Transverse colon (tissue), 3 donors: ENCODE results near the gene RPL39.

Experiments used
- POLR2A ChIP-seq: fragments of 450-650 bp; IDR thresholded peaks from one replicate; pipeline ENCODE4 v1.6.1; 2016; ENCODE audit warnings: antibody characterized with exemption, mild to moderate bottlenecking, moderate library complexity
- TF ChIP-seq, protein P1 (sequence below), 5 experiments: fragments of 200-600 bp in 3 of 5; fragments of 450-650 bp in 2 of 5; sonication (generic) in 3 of 5; IDR thresholded peaks; 1 replicate in 2 of 5; 2 replicates in 3 of 5; pipeline ENCODE4 v1.5.1; 2016 to 2017; ENCODE audit warnings: antibody characterized with exemption in 5 of 5, inconsistent platforms in 3 of 5, mild to moderate bottlenecking in 2 of 5, moderate library complexity in 1 of 5

DNA sequence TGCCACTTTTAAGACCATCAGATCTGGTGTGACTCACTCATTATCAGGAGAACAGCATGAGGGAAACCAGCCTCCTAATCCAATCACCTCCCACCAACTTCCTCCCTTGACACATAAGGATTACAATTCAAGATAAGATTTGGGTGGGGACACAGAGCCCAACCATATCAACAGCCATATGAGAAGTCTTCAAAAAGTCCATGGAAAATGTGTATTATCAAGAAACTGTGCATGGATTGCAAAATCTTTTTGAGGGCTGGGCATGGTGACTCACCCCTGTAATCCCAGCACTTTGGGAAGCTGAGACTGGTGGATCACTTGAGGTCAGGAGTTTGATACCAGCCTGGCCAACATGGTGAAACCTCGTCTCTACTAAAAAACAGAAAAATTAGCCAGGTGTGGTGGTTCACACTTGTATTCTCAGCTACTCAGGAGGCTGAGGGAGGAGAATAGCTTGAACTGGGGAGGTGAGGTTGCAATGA, 17.8 kb upstream of the RPL39 start:
- TF ChIP-seq, protein P1, sequence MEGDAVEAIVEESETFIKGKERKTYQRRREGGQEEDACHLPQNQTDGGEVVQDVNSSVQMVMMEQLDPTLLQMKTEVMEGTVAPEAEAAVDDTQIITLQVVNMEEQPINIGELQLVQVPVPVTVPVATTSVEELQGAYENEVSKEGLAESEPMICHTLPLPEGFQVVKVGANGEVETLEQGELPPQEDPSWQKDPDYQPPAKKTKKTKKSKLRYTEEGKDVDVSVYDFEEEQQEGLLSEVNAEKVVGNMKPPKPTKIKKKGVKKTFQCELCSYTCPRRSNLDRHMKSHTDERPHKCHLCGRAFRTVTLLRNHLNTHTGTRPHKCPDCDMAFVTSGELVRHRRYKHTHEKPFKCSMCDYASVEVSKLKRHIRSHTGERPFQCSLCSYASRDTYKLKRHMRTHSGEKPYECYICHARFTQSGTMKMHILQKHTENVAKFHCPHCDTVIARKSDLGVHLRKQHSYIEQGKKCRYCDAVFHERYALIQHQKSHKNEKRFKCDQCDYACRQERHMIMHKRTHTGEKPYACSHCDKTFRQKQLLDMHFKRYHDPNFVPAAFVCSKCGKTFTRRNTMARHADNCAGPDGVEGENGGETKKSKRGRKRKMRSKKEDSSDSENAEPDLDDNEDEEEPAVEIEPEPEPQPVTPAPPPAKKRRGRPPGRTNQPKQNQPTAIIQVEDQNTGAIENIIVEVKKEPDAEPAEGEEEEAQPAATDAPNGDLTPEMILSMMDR (IDR thresholded peaks at IDR 0.05), result no peak
- TF ChIP-seq POLR2A, result no peak
